HG03108 (cell line): Measurements from ENCODE around the gene KIDINS220.
A peak's percentile ranks its signal among the peaks of the same experiment; 100 is the strongest.

ENCODE experiments used
- ATAC-seq: cut with Tn5 transposase; IDR thresholded peaks from one replicate; pipeline ENCODE4 v1.9.1; 2021; ENCODE audit warnings: moderate library complexity; ENCODE audit not compliant: unreplicated experiment

The KIDINS220 gene

DNA sequence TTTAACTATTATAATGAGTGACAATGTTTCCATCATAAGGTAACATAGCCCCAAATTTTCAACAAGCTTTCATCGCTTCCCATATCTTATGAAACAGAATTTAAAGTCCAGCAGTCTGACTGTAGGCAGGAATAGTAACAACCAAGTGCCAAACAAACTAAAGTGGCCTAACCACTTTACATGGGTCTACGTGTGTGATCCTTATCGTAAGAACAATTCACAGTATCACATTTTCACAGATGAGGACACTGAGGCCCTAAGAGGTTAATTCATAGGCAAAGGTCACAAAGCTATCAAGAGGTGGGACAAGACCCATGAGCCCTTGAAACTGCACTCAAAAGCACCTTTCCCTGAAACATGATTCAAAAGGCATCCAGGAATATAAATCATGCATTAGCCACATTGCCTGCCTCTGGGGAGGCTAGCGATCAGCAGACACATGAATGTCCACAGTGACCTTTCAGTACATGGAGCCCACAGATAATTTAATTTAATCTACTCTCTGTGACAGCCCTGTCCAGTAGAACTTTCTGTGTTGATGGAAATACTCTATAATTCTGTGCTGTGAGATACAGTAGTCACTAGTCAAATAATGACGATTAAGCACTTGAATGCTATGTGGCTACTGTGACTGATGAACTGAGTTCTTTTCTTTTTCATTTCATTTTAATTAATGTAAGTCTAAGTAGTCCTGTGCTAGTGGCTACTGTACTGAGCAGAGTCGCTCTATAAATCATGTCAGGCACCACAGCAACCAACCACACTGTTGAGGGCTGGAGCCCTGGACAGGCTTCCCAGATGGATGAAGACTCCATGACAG lies 30.3 kb downstream of the KIDINS220 start:
- ATAC-seq = no peak

DNA sequence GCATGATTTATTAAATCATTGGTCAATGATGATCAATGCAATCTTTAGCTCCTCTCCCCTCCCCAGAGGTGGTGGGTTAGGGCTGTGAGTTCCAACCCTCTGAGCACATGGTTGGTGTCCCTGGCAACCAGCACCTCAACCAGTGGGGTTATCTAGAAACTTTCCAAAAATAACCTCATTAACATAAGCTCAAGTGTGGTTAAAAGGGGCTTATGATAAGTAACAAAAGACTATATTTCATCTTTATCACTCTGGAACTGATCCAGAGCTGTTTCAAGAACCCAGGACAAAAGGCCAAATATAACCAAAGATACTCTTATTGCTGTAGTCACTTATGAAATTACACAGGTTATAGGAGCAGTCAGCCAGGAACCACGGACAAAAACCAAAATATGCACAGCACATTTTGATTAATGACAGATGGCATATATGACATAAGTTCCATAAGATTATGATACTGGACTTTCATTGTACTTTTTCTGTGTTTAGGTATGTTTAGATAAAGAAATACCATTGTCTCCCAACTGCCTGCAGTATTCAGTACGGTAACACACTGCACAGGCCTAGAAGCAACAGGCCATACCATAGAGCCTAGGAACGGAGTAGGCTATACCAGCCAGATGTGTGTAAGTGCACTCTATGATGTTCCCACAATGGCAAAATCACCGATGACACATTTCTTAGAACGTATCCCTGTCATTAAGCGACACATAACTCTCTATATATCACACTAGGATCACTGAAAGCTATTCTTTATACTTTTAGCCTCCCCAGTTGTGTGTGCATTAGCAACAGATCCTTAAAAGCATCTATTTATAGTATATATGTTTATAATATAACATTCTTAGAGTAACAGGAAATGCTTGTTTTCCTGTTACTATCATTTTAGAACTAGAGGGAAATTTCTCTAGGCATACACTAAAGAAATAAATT lies 31.9 kb downstream of the KIDINS220 start:
- ATAC-seq = no peak

DNA sequence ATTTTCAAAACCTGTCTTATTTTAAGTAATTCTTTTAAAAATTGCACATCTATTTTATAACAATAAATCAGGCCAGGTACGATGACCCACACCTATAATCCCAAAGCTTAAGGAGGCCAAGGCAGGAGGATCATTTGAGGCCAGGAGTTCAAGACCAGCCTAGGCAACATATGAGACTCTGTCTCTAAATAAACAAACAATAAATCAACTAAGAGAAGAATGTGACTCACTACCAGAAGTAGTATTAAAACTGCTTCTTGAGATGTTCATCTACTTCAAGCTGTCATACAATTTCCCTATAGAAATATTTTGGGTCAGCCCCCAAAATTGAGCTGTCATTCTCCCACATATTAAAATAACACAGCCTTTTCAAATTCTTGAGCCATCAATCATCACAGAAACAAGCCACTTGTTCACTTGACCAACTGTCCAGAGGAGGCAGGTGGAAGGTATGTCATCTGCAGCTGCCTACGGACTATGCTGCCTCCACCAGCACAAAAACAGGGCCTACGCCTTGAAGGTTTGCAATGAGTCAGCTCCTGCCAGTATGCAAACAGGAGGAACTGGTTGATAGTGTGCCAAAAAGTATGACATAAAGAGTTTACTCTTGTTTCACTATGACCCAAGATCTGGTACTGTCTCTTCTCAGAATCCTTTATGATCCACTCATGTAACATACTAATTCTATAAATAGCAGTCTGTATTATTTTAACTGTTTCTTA lies 33.6 kb downstream of the KIDINS220 start:
- ATAC-seq = peak; percentile 99

DNA sequence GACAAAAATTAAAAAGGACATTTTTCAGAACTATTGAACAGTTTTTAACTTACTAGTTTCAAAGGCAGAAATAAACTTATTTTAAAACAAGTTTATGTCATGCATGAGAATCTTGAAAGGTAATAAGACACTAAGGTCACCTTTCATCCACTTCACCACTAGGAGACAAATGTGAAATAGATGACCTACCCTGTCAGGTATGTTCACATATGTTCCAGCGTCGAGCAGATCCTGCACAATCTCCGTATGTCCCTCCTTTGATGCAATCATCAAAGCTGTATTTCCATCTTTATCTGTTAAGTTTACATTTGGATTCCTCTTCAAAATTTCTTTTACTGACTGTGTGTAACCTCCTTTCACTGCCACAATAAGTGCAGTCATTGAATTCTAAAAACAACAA lies 34.7 kb downstream of the KIDINS220 start:
- no peak for ATAC-seq

DNA sequence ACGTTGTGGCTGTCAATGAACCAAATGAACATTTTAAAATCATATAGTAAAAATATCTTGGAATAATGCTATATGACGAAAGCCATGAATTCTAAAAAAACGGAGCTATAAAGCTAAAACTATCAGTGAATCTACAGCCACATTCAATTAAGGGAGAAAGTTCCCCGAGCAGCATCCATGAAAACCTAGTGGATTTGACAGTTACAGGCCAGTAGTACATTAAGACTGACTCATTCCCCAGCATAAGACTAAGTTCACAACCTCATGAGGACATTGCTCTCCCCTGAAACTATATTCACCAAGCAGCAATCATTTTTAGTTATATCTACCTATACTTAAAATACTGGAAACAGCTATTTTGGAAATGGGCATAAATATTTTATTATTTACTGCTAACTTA lies 36.6 kb downstream of the KIDINS220 start:
- no peak for ATAC-seq

DNA sequence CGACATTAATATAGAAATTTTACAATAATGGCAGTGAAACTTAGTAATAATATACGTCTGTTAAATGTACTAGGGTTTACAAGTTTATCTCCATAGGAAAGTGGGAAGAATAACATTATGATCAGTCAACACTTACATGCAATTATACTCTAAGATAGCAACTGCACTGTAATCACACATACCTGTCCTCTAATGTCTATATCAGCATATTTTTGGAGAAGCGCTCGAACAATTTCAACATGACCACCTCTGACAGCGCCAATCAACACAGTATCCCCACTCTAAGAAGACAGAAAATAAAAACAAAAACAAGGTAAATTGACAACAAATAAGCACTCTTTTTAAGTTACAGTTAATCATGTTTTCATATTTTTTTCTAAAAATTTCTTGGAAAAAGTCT lies 37.2 kb downstream of the KIDINS220 start:
- no peak for ATAC-seq

DNA sequence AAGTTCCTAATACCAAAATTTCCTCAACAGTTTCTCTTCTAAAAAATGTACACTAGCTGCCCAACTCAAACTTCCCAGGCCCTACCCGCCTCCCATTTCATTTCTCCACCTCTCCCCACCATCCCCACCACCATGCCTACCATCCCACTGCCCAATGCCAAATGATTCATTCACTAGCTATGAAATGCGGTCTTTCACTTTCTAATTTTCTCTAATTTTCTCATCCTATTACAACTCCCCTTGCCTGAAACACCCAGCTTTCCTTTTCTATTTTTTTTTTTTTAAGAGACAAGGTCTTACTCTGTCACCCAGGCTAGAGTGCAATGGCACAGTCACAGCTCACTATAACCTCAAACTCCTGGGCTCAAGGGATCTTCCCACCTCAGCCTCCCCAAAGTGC lies 38.4 kb downstream of the KIDINS220 start:
- ATAC-seq = no peak

DNA sequence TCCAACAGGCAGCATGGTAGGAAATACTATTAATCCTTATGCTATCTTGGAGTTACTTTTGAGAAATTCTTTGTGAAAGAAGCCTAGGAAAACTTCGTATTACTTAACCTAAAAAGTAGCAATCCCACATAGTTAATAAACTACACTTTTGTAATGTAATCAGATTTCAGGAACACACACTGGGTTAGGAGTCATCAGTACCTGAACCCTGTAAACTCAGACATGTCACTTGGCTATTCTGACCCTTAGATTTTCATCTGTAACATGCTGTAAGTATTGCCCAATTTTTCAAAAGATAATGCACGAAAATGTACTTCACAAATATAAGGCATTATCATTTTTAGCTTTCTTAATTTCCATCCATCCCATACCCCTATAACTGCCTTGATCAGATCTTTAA lies 39.0 kb downstream of the KIDINS220 start:
- no peak for ATAC-seq

DNA sequence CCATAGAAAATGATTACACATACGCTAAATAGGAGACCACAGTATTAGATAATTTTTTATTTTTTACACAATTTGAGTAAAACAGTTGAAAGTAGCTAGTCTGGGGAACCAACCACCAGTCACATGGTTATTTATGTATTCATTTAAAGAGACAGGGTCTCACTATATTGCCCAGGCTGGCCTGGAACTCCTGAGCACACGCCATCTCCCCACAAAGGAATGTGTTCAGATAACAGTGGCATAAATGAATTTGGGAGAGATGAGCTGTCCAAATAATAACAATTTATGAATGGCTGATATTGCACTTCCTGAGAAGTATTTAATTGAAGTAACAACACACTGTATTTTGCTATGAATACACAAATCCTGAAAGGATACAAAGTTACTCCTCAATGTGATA lies 39.7 kb downstream of the KIDINS220 start:
- no peak for ATAC-seq

DNA sequence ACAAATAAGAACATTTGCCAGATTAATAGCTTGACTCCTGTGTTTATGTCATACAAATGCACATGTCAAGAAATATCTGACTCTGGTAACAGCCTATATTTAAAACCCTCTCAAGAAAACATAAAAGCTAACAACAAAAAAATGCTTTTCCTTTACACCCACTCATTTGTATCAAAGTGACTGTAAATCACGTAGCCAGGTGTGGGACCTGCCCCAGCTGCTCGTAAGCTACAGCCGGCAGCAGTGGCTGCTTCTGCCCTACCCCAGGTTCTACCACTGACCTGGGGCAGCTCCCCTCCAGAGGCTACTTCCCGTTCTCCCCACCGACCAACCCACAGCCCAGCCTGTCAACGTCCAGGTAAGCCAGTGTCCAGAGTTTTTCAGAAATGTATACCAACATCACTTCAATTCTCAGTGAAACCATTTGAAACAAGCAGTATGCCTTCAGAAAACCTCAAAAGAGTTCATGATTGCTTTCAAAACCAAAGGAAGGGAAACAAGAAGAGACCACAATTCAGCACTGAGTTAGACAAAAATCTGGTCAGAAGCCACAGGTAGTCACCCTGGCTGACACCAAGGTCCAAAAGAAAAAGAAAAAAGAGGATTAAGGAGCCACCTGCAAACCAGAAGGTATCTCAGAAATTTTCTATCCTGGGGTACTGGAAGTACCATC lies 40.4 kb downstream of the KIDINS220 start:
- ATAC-seq = no peak

DNA sequence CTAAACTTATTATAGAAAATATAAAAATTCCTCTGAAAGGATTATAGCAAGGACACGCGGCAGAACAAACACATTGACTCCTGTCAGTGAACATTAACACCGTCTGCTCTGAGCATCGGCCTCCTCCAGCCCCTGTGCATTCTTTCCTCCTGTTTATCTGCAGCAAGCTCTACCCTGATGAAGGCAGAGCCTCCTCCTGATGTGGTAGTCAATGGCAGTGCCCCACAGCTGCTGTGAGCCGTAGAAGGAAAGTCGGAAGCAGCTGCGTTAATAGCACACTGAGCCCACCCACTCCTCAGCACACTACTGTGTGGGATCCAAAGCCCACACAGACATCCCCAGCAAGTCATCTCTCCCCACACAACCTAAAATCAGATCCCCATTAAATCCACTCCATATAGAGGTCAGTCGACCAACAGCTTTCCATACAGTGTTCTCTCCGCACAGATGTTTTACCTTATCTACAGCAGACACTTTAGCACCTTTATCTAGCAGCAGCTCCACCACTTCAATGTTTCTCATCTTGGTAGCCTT lies 41.0 kb downstream of the KIDINS220 start:
- ATAC-seq = no peak

DNA sequence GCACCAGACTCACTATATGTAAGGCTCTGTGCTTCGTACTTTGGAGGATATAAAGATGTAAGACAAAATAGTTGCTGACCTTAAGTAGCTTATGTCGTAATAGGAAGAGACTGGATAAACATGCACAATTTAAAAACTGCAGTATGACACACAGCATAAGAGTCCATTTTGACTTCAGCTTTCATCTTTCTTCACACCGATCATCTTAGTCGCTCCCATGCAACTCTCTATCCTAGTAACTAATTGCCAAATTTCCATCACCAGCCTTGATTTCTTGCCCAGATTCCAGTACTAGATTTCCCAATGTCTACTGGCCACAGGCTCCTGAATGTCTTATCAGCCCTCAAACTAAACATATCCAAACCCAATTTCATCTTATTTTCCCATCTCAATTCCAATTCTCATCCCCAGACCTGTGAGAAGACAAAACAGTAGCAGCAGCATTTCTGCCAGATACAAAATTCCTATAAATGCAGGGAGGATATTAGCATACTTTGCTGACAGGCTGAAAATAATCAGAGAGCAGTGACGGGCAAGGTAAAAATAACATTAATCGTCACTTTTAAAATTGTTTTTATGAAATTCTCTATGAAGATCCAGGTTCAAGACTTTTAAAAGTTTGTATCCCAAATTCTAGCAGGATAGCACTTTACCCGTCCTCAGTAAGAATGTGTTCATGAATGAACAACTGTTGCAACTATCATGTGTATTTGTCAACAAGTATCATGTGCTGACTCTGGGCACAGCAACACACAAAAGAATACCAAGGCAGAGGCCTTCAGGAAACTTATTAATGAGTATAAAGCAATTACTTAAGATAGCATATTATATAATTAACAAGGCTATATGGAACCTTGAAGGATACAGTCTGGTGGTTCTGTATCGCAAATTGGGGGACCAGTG lies 42.2 kb downstream of the KIDINS220 start:
- no peak for ATAC-seq

DNA sequence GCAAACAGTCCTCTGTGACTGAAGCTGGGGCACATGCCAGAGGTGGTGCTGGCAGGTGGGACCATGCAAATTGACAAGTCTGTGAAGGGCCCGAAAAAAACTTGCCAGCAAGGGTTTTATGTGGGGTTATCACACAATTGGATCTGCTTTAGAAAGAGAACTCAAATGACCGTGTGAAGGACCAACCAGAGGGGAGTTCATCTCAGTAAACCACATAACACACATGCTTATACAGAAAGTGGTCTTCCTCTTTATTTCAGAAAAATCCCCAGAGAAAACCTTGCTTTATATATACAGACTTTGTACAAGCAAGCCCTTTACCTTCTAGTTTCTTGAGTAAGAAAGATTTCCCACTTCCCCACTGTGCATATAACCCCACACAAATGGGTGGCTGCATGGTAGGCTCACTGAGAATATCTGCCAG lies 46.7 kb downstream of the KIDINS220 start:
- ATAC-seq = no peak

DNA sequence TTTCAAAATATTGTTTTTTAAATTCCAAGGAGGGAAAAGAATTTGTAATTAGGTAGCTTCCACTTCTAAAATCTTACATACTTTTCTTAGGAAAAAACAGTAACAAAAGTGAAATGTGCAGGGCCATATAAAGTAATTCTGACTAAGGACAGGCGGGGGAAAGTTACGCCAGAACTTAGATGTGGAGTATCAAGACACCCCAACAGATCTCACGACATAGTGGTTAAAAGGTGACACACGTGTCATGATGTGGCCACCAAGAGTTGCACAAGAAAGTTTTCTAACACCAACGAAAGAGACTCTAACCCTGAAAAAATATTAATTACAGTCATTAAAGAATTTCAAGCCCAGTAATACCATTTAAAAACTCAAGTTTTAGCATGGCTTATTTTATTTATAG lies 51.0 kb downstream of the KIDINS220 start:
- no peak for ATAC-seq

DNA sequence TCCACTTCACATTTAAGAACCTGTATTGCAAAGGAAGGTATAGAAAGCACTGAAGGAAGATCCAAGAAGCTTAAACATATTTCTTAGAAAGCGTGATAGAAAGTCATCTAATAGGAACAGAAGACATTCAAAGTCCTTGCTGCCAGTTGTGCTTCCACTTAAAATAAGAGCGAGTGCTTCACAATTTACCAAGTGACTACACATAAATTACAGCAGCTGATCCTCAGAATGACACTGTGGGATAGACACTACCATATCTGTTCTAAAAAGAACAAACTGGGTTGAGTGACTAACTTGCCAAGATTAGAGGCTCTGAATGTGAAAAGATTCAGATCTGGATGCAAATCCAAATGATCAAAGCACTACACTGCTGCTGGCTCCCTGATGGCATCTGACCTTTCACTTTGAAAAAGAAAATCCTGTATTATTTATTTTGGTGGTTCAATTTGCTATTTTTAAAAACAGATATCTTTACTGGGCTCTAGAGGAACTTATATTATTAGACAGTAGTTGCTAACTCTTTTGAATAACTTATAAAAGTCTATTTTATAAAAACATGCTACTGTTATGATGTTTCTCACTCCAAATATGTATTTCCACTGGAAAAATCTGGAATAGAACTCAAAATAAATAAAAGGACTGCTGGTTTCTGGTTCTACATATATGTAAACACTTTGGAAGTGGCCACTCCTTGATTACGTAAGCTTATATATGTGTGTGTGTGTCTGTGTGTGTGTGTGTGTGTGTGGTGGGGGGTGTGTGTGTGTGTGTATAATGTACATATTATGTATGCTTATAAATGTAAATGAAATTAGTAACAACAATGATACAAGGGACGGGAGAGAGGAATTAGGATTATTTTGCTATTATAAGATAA lies 57.4 kb downstream of the KIDINS220 start:
- ATAC-seq = no peak

DNA sequence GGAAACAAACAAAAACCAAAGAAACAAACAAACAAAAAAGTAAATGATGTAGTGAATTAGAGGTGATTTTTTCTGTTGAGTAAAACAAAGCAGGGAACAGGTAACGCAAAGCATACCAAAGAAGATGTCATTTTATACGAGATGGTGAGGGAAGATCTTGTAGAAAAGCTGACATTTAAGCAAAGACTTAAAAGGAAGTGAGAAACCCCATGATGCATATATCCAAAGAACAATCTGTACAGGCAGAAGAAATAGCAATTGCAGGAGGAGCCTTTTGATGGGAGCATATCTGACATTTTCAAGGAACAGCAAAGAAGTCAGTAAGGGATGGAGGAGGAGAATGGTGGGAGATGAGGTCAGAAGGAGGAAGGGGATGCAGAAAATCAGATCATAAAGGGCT lies 63.0 kb downstream of the KIDINS220 start:
- ATAC-seq = no peak

DNA sequence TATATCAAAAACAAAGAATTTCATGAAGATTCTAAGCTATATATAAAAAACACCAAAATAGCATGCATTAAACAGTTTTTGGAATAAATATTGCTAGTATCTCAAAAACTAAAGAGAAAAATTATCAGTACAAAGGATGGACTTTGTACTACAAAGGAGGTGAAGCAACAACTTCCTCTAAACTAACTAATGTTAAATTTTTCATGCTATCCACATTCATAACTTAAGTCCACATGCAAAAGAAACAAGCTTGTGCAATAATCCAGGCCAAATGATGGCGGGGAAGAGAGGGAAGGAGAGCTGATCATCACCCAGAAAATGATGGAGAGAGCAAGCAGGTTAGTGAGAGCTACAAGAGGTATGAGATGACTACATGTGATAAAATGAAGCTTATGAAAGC lies 70.1 kb downstream of the KIDINS220 start:
- ATAC-seq = no peak

DNA sequence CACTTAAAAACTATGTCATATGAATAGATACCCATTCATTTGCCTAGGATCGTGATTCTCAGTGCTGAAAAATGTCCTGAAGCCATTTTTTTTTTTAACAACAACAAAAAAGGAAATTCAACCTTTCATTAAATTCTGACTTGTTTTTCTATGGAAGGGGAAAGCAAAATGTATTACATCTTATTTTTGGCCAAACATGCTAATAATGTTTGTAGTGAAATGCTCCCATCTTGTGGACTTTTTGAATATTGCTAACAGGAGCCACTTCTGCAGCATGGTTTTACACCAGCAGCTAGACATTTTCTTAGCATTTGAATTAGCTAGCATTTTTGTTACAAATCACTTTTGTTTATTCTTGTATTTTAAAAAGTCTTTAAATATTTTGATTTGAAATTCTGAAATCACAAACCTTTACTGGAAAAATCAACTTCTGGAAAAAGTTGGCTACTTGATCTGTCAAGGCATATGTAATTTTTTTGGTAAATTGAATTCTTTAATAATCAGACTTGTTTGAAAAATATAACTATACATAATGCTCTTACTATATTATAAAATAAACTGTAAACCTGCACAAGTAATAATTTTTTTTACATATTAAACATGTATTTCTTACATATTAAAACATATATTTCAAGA lies 75.8 kb downstream of the KIDINS220 start:
- ATAC-seq = no peak
